Islet of Langerhans (tissue), 1 donor: ENCODE measurements around the gene HAUS3.
"Not testable (repeated sequence)": the region's sequence is repeated elsewhere in the genome, so short reads cannot be mapped to it uniquely, and the experiment has no call there.

ENCODE experiments used
- FAIRE-seq: peaks from one replicate; lab custom pipeline; 2011; peaks lifted over from hg19 to GRCh38; lab: Jason Lieb, UNC

Gene HAUS3

GRCh38 chr4:2275546-2276251 lies 33.8 kb upstream of the HAUS3 start:
- FAIRE-seq: no peak

- not testable (repeated sequence) for FAIRE-seq
Measured at GRCh38 chr4:2275044-2275397, 33.1 kb upstream of the HAUS3 start.

- FAIRE-seq: no peak
Measured at GRCh38 chr4:2274320-2275043, 32.6 kb upstream of the HAUS3 start.

GRCh38 chr4:2273657-2274319 lies 31.9 kb upstream of the HAUS3 start:
- no peak for FAIRE-seq

- FAIRE-seq: no peak
Measured at GRCh38 chr4:2273221-2273620, 31.3 kb upstream of the HAUS3 start.

GRCh38 chr4:2272828-2273120 lies 30.9 kb upstream of the HAUS3 start:
- FAIRE-seq: no peak

- no peak for FAIRE-seq
Measured at GRCh38 chr4:2272026-2272827, 30.3 kb upstream of the HAUS3 start.

- no peak for FAIRE-seq
Measured at GRCh38 chr4:2271279-2272025, 29.5 kb upstream of the HAUS3 start.

- FAIRE-seq: no peak
Measured at GRCh38 chr4:2270341-2271165, 28.6 kb upstream of the HAUS3 start.

- no peak for FAIRE-seq
Measured at GRCh38 chr4:2269618-2270163, 27.8 kb upstream of the HAUS3 start.

GRCh38 chr4:2269206-2269531 lies 27.2 kb upstream of the HAUS3 start:
- no peak for FAIRE-seq

GRCh38 chr4:2268357-2269205 lies 26.7 kb upstream of the HAUS3 start:
- no peak for FAIRE-seq

GRCh38 chr4:2267841-2268240 lies 25.9 kb upstream of the HAUS3 start:
- FAIRE-seq: no peak

GRCh38 chr4:2267320-2267811 lies 25.4 kb upstream of the HAUS3 start:
- FAIRE-seq: no peak

GRCh38 chr4:2266821-2267220 lies 24.9 kb upstream of the HAUS3 start:
- FAIRE-seq: no peak

- no peak for FAIRE-seq
Measured at GRCh38 chr4:2266181-2266580, 24.3 kb upstream of the HAUS3 start.

- no peak for FAIRE-seq
Measured at GRCh38 chr4:2265113-2266110, 23.5 kb upstream of the HAUS3 start.

- FAIRE-seq: no peak
Measured at GRCh38 chr4:2264481-2265041, 22.6 kb upstream of the HAUS3 start.
